ENCODE results near the gene WNT7A.

The WNT7A gene

DNA sequence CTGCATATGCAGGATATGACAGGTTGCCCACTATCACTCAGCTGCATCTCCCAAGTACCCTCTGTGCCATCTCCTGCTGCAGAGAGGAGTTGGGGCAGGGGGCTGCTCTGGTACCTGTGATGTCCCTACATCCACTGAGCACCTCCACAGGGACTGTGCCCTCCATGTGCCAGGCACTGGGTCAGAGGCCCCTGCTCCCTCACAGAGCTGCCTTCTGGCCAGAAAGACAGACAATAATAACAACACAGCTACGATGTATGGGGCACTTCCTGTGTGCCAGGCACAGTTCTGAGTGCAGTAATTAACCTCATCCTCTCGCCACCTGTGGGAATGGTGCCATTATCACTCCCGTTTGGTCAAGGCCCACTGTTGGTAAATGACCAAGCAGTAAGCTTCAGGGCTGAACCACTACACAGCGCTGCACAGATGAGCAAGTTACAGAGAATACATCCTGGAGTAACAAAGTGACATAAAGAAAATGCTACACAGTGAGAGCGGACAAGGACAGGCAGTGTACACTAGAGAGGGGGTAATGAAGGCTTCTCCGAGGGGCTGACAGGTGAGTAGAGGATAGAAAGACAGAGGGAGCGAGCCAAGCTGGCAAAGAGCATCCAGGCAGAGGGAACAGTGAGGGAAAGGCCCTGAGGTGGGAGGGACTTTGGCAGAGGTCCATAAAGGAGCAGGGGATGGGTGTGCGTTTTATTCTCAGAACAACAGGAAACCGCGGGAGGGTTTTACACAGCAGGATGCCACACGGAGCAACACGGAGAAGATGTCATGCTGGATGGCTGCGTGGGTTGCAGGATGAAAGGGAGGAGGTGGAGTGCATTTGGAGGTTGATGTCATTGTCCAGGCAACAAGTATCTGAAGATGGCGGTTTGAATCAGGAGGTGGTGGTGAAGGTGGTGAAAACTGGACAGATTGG lies 13.6 kb downstream of the WNT7A start:
- in situ Hi-C loops (cut with HindIII; ENCODE audit: low sequenced_read_pairs), result no loop called here
- TF ChIP-seq, protein P1, sequence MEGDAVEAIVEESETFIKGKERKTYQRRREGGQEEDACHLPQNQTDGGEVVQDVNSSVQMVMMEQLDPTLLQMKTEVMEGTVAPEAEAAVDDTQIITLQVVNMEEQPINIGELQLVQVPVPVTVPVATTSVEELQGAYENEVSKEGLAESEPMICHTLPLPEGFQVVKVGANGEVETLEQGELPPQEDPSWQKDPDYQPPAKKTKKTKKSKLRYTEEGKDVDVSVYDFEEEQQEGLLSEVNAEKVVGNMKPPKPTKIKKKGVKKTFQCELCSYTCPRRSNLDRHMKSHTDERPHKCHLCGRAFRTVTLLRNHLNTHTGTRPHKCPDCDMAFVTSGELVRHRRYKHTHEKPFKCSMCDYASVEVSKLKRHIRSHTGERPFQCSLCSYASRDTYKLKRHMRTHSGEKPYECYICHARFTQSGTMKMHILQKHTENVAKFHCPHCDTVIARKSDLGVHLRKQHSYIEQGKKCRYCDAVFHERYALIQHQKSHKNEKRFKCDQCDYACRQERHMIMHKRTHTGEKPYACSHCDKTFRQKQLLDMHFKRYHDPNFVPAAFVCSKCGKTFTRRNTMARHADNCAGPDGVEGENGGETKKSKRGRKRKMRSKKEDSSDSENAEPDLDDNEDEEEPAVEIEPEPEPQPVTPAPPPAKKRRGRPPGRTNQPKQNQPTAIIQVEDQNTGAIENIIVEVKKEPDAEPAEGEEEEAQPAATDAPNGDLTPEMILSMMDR (IDR thresholded peaks at IDR 0.05; ENCODE audit: low read depth, low read length, missing control alignments), result no peak
- no peak for DNase-seq (ENCODE audit: low read depth)
- H3K4me3 ChIP-seq (ENCODE audit: low read depth, low read length), result no peak overlapping the region

DNA sequence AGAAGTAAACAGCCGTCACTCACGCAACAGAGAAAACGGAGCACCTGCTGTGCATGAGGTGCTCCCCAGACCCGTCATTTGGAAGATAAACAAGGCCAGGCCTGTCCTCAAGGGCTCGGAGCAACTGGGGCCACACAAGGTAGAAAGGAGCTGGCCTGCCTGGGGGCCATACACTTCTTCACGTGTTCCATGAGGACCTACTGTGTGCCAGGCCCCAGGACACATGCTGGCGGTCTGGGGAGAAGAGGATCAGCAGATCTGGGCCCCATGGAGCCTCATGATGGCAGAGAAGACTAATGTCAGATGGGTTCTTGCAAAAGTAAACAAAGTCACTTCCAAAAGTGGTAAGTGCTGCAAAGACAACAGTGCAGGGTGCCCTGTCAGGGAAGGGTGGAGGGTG lies 14.3 kb downstream of the WNT7A start:
- H3K4me3 ChIP-seq (ENCODE audit: low read depth, low read length), result no peak overlapping the region
- TF ChIP-seq, protein P1 (IDR thresholded peaks at IDR 0.05; ENCODE audit: low read depth, low read length, missing control alignments), result no peak
- in situ Hi-C loops (cut with HindIII; ENCODE audit: low sequenced_read_pairs), result no loop called here
- no peak for DNase-seq (ENCODE audit: low read depth)

DNA sequence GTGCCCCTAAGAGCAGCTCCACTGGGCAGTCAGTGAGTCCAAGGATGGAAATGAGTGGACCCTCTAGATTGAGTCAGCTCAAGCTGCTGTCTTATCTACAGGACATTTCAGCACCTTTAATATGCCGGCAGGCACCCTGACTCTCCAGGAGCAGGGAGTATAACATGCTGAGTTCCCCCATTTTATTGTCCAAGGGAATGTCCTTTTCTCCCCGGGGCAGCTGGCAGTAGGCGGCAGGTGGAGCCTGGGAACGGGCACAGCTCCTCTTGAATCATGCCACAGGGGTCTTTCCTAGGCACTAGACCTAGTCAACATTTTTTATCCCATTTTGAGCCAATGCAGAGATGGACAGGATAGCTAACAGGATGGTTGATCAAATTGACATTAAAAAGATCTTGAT lies 14.8 kb downstream of the WNT7A start:
- no peak for DNase-seq (ENCODE audit: low read depth)
- no peak overlapping the region for H3K4me3 ChIP-seq (ENCODE audit: low read depth, low read length)
- TF ChIP-seq, protein P1 (IDR thresholded peaks at IDR 0.05; ENCODE audit: low read depth, low read length, missing control alignments), result no peak
- in situ Hi-C loops (cut with HindIII; ENCODE audit: low sequenced_read_pairs), result no loop called here

DNA sequence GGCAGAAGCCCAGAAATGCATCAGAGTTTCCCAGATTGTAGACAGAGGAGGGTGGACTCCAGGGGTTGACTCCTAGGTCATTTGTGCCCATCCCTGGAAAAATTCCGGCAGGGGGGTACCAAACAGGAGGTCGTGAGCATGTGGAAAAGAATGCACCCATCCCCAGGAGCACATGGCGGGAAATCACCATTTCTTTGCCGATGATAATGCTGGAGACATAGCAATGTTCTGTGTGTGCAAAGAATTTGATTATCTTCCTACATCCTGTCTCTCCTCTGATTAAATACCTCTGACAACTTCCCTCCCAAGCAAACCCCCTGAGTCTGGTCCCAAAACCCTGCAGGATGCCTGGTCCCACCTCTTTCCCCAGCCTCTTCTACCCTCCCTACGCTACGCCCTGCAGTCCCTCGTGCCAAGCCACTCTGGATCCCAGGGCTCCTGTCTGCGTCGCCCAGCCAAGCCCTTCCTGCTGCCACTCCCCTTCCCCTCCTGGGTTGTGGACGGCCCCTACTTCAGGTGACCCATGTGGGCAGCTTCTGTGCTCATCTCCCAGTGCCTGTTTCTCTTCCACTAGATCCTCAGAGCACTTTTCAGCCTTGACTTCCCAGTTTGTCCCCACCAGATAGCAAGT lies 15.8 kb downstream of the WNT7A start:
- DNase-seq (ENCODE audit: low read depth), result no peak
- no peak overlapping the region for H3K4me3 ChIP-seq (ENCODE audit: low read depth, low read length)
- in situ Hi-C loops (cut with HindIII; ENCODE audit: low sequenced_read_pairs), result no loop called here
- TF ChIP-seq, protein P1 (IDR thresholded peaks at IDR 0.05; ENCODE audit: low read depth, low read length, missing control alignments), result no peak

DNA sequence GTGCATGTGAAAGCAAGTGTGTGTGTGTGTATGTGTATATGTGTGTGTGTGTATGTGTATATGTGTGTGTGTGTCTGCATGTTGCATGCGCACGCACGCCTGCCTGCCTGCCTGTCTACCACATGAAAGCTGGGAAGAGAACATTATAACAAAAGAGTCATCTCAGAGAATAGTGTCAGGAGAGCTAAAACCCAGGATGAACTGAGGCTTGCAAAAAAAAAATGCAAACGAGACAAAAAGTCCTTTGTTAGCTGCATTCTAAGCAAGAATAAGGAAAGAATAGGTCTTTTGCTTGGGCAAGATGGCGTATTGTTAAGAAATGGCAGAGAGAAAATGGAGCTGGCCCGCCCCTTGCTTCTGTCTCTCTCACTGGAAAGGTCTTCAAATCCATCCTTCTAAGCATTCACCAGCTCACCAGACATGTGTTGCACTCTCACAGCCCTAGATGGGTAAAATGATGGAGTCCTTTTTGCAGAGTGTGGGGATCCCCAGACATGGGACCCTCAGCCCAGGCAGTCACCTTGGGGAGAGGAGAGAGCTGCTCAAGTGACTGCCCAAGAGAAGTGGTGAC lies 16.4 kb downstream of the WNT7A start:
- TF ChIP-seq, protein P1 (IDR thresholded peaks at IDR 0.05; ENCODE audit: low read depth, low read length, missing control alignments), result no peak
- in situ Hi-C loops (cut with HindIII; ENCODE audit: low sequenced_read_pairs), result no loop called here
- no peak overlapping the region for H3K4me3 ChIP-seq (ENCODE audit: low read depth, low read length)
- no peak for DNase-seq (ENCODE audit: low read depth)

DNA sequence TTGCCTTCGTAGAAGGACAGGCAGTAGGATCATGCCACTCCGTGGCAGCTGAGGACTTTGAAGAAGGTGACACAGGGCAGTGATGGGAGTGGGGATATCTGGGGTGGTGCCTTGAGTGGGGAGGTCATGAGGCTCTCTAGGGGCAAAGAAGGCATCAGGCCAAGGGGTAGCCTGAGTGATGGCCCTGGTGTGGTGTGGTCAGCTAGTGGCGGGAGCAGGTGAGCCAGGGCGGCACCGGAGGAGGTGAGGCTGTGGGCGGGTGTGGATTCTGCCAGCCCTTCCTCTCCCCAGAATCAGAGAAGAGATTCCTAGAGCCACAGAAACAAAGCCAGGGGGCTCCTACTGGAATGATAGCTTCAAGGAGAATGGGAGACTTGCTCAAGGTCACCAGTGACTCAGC lies 18.4 kb downstream of the WNT7A start:
- TF ChIP-seq, protein P1 (IDR thresholded peaks at IDR 0.05; ENCODE audit: low read depth, low read length, missing control alignments), result no peak
- DNase-seq (ENCODE audit: low read depth), result no peak
- no peak overlapping the region for H3K4me3 ChIP-seq (ENCODE audit: low read depth, low read length)
- in situ Hi-C loops (cut with HindIII; ENCODE audit: low sequenced_read_pairs), result no loop called here
